ENCODE measurements around the gene DNAJC17.

DNA sequence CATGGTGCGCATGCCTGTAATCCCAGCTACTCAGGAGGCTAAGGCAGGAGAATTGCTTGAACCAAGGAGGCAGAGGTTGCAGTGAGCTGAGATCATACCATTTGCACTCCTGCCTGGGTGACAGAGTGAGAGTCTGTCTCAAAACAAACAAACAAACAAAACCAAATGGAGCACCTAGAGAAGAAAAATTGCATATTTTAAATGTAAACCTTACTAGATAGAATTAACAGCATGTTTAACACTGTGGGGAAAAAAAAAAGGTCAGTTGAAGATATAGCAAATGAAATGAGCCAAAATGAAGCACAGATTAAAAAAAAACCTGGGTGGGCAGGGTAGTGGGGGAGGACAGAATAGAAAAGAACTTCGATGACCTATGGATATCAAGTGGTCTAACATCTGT is 13.9 kb upstream of the DNAJC17 start:
- TF ChIP-seq, protein P1, sequence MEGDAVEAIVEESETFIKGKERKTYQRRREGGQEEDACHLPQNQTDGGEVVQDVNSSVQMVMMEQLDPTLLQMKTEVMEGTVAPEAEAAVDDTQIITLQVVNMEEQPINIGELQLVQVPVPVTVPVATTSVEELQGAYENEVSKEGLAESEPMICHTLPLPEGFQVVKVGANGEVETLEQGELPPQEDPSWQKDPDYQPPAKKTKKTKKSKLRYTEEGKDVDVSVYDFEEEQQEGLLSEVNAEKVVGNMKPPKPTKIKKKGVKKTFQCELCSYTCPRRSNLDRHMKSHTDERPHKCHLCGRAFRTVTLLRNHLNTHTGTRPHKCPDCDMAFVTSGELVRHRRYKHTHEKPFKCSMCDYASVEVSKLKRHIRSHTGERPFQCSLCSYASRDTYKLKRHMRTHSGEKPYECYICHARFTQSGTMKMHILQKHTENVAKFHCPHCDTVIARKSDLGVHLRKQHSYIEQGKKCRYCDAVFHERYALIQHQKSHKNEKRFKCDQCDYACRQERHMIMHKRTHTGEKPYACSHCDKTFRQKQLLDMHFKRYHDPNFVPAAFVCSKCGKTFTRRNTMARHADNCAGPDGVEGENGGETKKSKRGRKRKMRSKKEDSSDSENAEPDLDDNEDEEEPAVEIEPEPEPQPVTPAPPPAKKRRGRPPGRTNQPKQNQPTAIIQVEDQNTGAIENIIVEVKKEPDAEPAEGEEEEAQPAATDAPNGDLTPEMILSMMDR (IDR thresholded peaks at IDR 0.05) = no peak
- no peak for TF ChIP-seq POLR2A (IDR thresholded peaks at IDR 0.05)
- no peak for TF ChIP-seq POLR2AphosphoS5 (IDR thresholded peaks at IDR 0.05)
